DMS153 (cell line): Measurements from ENCODE around the gene SLC25A36.

Experiments used
- DNase-seq: peaks from one replicate; lab custom pipeline; 2025; lab: John Stamatoyannopoulos, UW

SLC25A36 gene, protein sequence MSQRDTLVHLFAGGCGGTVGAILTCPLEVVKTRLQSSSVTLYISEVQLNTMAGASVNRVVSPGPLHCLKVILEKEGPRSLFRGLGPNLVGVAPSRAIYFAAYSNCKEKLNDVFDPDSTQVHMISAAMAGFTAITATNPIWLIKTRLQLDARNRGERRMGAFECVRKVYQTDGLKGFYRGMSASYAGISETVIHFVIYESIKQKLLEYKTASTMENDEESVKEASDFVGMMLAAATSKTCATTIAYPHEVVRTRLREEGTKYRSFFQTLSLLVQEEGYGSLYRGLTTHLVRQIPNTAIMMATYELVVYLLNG

DNA sequence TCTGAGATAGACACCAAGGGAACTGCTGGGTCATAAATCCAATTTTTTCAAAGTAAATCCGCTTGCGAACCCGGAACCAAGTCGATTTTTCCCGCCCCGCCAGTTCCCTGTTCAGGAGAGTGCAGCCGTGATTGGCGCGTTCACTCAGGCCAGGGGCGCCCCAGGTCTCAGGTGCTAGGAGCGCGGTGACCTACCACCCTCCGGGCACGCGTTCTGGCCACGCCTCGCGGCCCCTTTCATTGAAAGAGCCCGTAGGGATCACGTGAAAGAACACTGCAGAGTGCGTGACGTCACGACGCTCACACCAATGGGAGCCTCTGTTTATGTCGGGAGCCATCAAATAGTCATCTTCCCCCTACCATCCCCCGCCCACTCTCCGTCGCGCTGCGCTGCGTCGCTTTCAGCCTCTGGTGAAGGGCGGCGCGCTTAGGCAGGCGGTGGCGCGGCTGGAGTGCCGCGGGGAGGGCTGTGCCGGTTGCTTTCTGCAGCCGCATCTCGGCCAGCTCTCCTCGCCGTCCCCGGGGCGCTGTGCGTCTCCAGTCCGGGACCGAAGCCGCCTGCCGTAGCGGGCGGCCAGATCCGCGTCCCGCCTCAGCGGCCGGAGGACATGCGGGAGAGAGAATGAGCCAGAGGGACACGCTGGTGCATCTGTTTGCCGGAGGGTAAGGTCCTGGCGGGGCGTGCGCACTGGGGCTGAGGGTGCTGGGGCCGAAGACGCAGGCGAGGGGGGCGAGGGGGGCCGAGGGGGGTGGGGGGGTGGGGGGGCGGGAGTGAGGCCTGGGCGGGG lies at the start of gene SLC25A36:
SLC25A36 (plus strand) TSS at position 403 of the 787 bp plus-strand sequence; CDS start at position 622, 219 bp downstream.
- peak; percentile 99 for DNase-seq

DNA sequence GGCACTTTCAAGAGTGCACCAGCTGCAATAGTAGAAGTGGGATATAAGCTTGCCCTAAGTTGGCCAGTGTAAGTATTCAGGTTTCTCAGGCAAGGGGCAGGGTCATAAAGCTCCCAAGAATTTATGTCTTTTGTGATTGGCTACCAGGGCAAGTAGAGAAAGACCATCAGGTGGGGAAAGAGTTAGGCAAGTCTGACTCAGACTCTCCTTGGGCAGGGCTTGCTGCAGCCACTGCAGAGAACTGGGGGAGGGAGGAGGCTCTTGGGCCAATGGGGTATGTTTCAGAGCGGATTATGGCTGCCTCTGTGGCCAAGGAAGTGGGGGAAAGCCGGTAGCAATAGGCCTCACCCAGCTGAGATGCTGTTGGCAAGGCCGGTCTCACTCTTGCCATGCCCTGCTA lies 44.6 kb upstream of the SLC25A36 start:
- DNase-seq: no peak

DNA sequence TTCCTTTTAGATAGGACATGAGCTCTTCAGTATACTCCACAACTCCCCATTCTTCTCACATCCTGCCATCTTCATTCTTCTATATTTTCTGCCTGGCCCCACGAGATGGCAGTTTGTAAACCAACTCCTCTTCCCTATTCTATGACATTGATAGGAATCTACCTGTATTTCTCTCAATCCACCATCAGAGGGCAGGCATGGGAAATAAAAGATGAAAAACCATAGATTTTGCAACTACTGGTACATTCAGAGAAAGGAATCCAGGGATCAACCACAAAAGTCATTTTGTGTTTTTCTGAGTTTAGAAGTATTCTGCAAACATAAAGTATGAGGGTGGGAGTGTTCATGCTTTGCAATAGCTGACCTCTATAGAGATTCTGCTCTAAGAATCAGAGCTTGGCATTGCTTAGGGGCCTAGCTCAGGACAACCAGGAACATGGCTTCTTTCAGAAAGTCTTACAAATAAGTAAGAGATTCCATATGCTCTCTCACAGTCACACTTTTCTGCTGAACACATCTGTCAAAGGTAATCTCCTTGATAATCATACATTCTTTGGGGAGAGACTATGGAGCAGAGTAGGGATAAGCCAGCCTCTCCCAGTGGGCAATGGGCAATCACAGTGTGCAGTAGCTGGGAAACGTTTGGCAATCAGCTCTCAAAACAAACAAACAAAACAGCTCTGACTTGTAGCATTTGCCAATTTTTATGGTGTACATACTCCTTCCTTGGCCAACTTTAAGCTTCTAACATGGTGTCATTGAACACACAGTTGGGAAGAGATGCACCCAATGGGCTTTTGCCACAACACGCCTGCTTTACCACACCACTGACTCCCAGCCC lies 43.1 kb upstream of the SLC25A36 start:
- DNase-seq: peak; percentile 24

DNA sequence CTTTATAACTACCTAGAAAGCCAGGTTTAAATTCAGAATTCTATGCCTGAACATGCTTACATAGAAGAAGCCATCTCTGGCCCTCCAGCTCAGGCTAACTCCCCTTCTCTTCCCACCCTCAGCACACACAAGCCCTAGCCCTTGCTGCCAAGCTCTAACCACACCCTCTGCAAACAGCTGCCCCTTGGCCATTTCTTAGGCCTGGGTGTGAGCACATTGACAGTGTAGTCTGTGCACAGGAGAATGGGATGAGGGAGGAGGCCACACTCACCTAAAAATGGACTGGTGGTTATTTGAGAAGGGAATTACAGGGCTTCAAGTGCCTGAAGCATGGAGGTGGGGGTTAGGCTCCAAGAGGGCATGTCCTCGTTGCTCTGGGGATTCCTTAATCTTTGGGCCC lies 42.3 kb upstream of the SLC25A36 start:
- no peak for DNase-seq

DNA sequence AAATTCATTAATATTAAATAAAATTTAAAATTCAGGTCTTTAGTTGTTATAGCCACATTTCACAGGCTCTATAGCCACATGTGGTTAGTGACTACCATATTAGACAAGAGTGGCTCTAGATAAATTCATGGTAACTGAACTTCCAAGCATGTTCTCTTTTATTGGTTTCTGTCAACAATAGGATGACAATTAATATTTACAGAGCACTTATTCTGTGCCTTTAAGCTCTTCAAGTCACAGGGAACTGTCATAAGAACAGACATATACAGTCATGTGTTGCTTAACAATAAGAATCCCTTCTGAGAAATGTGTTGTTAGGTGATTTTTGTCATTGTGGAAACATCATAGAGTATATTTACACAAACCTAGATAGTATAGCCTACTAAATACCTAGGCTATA lies 38.8 kb upstream of the SLC25A36 start:
- peak; percentile 24 for DNase-seq

DNA sequence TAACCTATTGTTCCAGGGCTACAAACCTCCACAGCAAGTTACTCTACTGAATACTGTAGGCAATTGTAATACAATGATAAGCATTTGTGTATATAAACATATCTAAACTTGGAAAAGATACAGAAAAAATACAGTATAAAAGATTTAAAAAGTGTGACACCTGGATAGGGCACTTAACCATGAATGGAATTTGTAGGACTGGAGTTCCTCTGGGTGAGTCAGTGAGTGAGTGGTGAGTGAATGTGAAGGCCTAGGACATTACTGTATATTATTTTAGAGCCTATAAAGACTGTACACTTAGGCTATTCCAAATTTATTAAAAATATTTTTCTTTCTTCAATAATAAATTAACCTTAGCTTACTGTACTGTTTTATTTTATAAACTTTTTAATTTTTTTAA lies 38.4 kb upstream of the SLC25A36 start:
- no peak for DNase-seq

DNA sequence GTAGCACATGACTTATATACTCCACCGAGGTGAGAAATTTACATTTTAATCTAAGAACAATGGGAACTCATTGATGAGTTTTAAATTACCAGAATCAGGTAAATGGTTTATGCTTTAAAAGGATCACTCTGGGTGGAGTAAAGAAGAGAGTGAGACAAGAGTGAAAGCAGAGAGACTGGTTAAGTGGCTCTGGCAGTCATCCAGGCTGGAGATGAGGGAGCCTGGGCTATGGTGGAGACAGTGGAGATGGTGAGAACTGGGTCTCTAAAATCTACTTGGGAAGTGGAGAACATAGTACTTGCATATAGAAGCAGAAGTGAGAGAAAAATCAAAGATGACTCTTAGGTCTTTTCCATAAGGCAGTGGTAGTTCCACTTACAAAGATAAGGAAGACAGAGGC lies 37.1 kb upstream of the SLC25A36 start:
- DNase-seq: peak; percentile 17

DNA sequence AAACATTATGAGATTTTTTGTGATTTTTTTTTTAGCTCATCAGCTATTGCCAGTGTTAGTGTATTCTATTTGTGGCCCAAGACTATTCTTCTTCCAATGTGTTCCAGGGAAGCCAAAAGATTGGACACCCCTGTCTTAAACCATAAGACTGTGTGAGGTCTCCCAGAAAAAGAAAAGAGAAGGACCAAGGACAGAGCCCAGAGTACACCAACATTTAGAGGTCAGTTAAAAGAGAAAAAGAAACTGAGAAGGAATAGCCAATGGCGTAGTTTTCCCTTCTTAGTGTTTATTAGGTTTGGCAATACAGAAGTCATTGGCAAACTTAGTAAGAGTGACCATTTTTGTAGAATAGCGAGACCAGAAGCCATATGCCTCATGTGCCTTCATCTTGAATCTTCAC lies 36.1 kb upstream of the SLC25A36 start:
- no peak for DNase-seq

DNA sequence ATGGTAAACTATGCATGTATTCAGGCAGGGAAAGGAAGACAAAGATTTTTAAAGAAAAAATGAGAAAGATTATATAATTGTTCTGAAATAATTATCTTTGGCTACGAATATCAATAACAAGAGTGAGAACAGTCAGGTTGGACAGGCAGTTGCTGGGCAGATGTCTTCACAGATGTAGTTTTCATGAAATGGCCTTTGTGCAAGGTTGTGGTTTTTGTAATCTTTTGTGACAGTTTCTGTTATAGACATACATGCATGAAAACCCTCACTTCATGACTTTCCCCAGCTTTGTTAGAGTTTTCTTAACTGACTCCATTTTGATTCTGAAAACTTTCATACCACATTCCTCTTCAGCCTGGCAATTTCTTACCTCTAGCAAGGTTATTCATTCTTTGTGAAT lies 34.9 kb upstream of the SLC25A36 start:
- DNase-seq: no peak

DNA sequence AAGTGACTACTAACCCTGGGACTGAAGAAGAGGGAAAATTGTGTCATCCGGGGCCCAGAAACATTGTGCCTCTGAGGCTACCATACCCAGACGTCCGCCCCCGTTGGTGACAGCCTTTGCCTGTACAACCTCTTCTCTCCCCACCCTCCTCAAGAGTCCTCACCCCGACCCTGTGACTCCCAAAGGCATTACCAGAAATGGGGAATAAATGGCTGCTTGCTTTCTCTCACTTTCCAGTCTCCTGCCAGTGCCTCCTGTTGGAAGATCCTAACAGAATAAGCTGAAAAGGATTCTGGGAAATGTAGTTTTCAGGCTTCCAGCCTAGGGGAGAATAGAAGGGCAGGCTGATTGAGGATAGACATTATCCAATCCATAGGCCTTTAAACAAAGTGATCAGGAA lies 30.8 kb upstream of the SLC25A36 start:
- no peak for DNase-seq

DNA sequence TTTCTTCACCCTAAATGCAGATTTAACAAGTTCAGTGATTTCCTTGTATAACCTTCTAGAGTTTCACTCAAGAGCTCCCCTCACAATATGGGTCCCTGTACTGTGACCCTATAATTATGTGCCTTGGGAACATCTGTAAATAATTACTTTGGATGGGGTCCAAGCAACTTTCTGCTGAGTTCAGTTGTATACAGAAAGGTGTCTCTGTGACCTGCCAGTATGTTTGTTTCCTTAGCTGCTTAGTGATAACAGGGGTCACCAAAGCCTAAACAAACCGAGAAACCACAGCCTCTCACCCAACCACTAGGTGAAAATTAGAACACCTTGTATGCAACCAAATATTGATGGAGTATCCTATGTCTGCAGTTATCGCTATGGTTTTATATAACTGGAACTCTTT lies 29.8 kb upstream of the SLC25A36 start:
- peak; percentile 76 for DNase-seq

DNA sequence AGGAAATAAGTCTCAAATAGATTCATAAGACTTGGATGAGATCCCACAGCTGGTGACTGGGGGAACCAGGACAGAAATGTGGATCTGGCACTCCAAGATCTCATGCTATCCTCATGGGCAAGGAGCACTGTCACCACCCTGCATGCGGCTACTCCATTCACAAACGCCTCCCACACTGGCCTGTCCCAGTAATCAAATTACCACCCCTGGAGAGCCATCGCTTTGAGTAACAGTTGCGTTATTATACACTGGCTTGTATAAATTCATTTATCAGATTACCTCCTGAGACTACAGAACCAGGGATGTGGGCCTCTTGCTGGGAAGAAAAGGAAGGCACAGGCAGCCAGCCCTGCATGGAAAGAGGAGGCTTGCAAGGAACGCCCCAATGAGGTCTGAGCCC lies 27.9 kb upstream of the SLC25A36 start:
- no peak for DNase-seq

DNA sequence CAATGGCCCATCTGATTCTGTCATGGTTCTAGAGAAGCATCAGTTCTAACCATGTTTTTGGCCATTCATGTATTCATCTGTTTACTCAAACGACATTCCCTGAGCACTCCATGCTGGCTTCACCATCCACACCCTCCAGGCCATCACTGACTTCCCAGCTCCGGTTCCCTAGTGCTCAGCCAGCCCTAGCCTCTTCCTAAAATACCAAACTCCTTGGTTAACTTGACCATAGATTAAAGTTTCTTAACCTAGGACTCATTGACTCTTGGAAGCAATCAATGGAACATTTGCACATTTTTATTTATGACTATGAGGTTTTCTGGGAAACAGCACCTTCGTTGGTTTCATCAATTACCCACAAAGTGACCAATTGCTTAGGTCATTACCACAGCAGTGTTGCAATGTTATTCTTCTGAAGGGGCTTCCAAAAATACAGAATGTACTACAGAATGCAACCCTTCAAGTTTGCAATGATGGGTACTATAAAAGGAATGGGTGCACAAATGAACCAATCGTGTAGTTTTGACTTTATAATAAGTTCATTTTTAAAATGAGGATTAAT lies 27.2 kb upstream of the SLC25A36 start:
- no peak for DNase-seq

DNA sequence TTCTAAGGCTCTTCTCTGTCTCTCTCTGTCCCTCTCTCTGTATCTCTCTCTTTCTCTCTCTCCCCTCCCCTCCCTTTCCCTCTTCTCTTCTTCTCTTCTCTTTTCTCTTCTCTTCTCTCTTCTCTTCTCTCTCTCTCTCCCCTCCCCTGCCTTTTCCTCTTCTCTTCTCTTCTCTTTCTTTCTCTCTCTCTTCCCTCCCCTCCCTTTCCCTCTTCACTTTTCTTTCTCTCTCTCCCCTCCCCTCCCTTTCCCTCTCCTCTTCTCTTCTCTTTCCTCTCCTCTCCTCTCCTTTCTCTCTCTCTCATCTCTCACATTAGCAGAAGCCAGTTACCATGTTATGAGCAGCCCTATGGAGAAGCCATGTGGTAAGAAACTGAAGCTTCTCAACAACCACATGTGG lies 25.0 kb upstream of the SLC25A36 start:
- DNase-seq: no peak

DNA sequence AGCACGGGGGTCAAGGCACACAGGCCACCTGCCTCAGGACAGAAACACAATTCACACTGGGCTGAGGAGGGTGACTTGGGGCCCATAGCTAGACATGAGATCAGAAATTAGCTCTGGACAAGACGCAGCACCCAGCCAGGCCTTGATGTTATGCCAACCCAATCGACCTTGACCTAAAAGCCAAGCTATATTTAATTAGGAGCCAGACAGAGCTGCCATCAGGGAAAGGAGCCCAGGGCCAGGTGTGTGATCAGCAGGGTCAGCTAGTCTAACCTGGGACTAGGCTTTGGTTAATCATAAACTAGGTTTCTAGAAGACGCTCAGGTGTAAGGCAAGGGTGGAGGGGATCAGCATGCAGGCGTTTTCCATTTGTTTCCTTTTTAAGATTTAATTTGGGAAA lies 23.9 kb upstream of the SLC25A36 start:
- DNase-seq: no peak

DNA sequence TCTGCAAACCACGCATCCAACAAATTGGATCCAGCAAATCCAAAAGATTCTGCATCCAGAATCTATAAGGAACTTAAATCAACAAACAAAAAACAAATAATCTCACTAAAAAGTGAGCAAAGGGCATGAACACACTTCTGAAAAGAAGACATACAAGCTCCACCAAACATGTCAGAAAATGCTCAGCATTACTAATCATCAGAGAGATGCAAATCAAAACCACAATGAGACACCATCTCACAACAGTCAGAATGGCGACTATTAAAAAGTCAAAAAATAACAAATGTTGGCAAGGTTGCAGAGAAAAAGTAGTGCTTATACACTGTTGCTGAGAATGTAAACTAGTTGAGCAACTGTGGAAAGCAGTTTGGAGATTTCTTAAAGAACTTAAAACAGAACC lies 21.6 kb upstream of the SLC25A36 start:
- DNase-seq: no peak

DNA sequence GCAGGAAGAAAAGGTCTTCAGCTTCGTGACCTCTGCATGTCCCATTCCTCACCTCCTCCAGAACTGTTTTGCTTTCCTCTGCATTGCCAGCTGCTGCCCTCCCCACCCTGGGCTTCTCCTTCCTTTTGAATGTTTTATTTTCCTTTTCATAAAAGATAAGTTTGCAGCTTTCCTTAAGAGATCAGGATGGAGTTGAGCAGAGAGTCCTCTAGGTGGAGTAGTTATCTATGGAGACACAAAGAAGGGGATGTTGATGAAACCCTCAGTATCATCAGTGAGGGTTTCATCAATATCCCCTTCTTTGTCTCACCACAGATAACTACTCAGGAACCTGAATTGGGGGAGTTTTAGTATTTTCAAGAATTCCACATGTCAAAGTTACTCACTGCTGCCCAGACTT lies 19.0 kb upstream of the SLC25A36 start:
- no peak for DNase-seq

DNA sequence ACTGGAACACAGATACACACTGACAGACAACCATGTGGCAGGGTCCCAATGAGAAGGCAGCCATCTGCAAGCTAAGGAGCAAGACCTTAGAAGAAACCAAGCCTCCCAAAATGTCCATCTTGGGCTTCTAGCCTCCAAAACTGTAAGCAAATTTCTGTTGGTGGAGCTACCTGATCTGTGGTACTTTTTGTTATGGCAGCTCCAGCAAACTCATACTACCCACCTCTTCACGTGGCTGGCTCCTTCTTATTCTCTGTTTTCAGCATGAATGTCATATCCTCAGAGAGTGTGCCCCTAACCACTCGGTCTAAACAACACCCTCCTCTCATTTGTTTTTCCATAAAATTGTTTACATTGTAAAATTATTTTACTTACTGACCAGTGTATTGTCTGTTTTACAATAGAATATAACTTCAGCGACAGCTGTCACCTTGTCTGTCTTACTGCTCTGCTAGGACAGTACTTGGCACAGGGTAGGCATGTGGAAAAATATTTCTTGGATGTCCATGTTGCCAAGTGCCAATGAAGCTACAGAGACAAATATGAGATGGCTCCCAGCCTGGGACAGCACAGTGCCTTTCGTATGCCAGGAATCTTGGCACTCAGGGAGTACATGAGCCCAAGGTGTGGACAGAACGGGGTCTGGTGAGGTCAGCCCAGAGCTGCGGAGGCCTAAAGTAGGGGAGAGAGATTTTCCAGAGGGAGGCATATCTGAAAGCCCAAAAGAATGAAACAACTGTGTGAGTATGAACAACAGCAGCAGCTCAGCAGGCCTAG lies 17.4 kb upstream of the SLC25A36 start:
- no peak for DNase-seq

DNA sequence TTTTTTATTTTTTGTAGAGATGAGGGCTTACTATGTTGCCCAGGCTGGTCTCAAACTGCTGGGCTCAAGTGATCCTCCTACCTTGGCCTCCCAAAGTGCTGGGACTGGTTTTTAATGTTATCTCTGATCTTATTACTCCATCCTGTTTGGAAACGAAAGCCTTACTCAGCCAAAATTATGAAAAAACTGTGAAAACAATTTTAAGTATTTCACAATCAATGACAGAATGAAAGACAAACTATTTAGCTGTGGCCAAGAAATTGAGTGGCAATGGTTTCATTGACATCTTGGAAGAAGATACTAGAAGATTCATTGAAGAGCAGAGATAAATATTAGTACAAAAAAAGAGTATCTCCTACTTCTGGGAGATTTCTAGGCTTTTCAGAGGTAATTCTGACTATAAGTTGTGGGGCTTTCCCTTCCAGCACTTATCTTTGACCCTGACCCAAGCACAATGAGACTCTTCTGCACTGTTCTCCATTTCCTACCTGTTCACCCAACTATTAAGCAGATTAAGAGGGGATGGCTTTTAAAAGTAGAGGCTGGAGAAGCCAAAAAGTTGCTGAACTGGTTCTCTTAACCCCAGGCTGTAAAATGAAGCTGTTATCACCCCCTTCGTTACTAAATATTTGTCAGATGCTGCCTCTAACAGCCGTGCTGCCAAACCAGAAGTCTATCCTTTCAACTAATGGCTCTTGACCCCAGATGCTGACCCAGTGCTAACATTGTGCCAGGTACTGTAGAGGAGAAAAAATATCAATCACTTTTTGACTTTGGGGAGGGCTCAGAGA lies 14.2 kb upstream of the SLC25A36 start:
- no peak for DNase-seq

DNA sequence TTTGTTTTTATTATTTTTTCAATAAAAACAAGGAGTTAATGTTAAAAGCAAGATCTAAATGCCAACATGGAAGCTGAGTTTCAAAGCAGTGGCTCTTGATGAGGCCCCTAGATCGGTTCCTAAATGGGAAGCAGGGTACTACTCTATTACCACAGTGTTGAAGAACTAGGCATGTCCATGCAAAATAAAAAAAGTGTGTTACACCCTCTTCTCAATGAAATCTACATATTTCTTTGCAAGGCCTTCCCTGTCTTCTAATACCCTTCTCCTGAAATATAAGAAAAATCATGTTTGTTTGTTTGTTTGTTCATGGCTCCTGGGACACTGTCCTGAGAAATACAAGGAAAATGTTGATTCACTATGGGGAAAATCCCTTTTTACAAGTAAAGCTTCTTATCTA lies 12.2 kb upstream of the SLC25A36 start:
- no peak for DNase-seq

DNA sequence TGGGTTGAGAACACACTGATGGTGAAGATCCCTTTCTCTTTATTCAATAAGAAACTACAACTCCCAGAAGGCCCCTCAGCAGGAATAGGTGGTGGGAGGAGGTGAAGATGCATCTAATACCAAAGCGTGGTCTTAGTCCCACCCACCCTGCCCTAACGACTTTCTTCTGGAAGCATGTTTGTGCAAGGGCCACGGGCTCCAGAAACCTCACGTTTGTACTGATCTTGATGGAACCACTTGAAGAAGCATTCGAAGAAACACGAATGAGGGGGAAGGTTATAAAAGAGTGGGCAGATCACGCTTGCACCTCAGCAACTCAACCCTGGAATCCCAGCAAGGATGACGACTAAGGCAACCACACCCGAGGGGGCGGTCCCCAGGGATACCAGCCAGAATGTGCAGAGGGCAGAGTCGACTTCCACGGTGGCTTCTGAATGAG lies 10.6 kb upstream of the SLC25A36 start:
- no peak for DNase-seq
